Stimulated activated CD4-positive, alpha-beta T cell treated with anti-CD3 and anti-CD28 coated beads, Interleukin-12 subunit alpha, Interleukin-12 subunit beta, amount 100 ng/mL, for 4 hours (primary cell): Measurements from ENCODE around the gene ACIN1.

Experiments used
- DNase-seq: peaks from one replicate; pipeline ENCODE4 v3.0.0-alpha.2; 2020

The ACIN1 gene

DNA sequence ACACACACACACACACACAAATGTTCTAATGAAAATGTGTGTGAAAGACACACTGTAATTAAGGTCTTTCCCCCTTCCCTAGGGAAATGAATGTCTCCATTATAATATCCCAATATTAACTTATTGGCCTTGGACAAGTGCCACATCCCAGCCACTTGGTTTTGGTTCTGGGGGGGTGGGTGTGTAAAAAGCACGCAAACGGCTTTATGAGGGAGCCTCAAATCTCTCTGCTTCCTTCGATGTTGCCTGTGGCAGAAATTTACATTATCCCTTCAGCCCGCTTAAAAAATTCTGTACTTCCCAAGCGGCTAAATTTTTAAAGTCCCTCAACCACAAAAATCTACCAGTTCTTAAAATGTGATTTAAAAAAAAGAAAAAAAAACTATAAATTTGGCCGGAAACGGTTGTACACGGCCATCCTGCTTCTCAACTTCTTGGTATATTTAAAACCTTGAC is 85.4 kb downstream of the ACIN1 start:
- DNase-seq, result no peak

DNA sequence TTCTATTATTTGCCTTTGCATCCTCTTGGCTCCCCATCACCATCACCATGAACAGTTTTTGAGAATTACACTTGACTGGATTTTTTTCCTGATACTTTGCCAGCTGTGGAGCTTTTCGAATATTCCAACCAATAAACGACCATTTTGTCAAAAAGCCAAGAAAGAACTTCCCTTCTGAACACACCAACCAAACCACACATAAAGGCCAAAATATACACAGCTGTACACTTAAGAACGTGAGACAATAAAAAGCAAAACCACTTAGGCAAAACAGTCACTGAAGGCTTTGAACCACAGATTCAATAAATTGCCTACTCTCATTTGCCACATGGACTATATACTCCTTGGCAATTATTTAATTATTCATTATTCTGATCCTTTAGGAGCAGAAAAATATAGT is 86.1 kb downstream of the ACIN1 start:
- no peak for DNase-seq
